ENCODE data around the gene ST13.

The ST13 gene

GRCh38 chr22:40856513-40857308 lies at the start of gene ST13, which contains the start of gene XPNPEP3 (continued):
- no peak for TF ChIP-seq ZNF114 (tag by site-specific recombination; IDR thresholded peaks at IDR 0.05)
- TF ChIP-seq ZNF785 (tag by site-specific recombination; IDR thresholded peaks at IDR 0.05): no peak; the same call in 1 of the 2 replicates
- no peak for TF ChIP-seq ZNF19 (tag by site-specific recombination; IDR thresholded peaks at IDR 0.05; ENCODE audit: low read depth)
- TF ChIP-seq GLI2 (tag by site-specific recombination; IDR thresholded peaks at IDR 0.05; ENCODE audit: borderline replicate concordance, low read depth): no peak
- no peak for TF ChIP-seq ZNF426 (tag by site-specific recombination; IDR thresholded peaks at IDR 0.05)
- no peak for TF ChIP-seq ZNF776 (tag by site-specific recombination; IDR thresholded peaks at IDR 0.05; ENCODE audit: borderline replicate concordance)
- no peak for TF ChIP-seq ZNF664 (tag by site-specific recombination; IDR thresholded peaks at IDR 0.05)
- no peak for TF ChIP-seq ZNF704 (tag by site-specific recombination; IDR thresholded peaks at IDR 0.05)
- peak; percentile 73 for TF ChIP-seq ZIC2 (tag by site-specific recombination; IDR thresholded peaks at IDR 0.05)
- peak; percentile 20; the same call in 1 of the 2 replicates for TF ChIP-seq TSHZ1 (tag by site-specific recombination; IDR thresholded peaks at IDR 0.05; ENCODE audit: borderline replicate concordance)
- peak; percentile 99 for TF ChIP-seq ZNF629 (tag by site-specific recombination; IDR thresholded peaks at IDR 0.05)
- no peak for TF ChIP-seq ZNF169 (tag by site-specific recombination; IDR thresholded peaks at IDR 0.05)
- peak; percentile 91 for TF ChIP-seq ZEB2 (tag by site-specific recombination; IDR thresholded peaks at IDR 0.05)
- peak; percentile 24; the same call in 1 of the 2 replicates for TF ChIP-seq REPIN1 (tag by site-specific recombination; IDR thresholded peaks at IDR 0.05; ENCODE audit: low read depth)
- peak; percentile 30 for TF ChIP-seq ZNF843 (tag by site-specific recombination; IDR thresholded peaks at IDR 0.05)
- peak; percentile 90; the same call in 1 of the 2 replicates for TF ChIP-seq ZXDB (tag by site-specific recombination; IDR thresholded peaks at IDR 0.05)
- peak; percentile 68 for TF ChIP-seq KLF9 (tag by site-specific recombination; IDR thresholded peaks at IDR 0.05; ENCODE audit: low read depth)
- no peak for TF ChIP-seq RBAK (tag by site-specific recombination; IDR thresholded peaks at IDR 0.05)
- TF ChIP-seq ZNF366 (tag by site-specific recombination; conservative IDR thresholded peaks at IDR 0.05): peak; percentile 54; the same call in 1 of the 2 replicates
- no peak for TF ChIP-seq ZNF138 (tag by site-specific recombination; IDR thresholded peaks at IDR 0.05; ENCODE audit: borderline replicate concordance)
- no peak for TF ChIP-seq ZNF133 (tag by site-specific recombination; IDR thresholded peaks at IDR 0.05)
- peak; percentile 49; the same call in 1 of the 2 replicates for TF ChIP-seq ZNF558 (tag by site-specific recombination; IDR thresholded peaks at IDR 0.05)
- TF ChIP-seq ZNF560 (tag by site-specific recombination; IDR thresholded peaks at IDR 0.05; ENCODE audit: borderline replicate concordance): no peak
- no peak for TF ChIP-seq ZNF174 (tag by site-specific recombination; IDR thresholded peaks at IDR 0.05)
- TF ChIP-seq ZNF768 (tag by site-specific recombination; IDR thresholded peaks at IDR 0.05): no peak
- TF ChIP-seq, protein P1, sequence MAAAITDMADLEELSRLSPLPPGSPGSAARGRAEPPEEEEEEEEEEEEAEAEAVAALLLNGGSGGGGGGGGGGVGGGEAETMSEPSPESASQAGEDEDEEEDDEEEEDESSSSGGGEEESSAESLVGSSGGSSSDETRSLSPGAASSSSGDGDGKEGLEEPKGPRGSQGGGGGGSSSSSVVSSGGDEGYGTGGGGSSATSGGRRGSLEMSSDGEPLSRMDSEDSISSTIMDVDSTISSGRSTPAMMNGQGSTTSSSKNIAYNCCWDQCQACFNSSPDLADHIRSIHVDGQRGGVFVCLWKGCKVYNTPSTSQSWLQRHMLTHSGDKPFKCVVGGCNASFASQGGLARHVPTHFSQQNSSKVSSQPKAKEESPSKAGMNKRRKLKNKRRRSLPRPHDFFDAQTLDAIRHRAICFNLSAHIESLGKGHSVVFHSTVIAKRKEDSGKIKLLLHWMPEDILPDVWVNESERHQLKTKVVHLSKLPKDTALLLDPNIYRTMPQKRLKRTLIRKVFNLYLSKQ (tag by site-specific recombination; IDR thresholded peaks at IDR 0.05; ENCODE audit: borderline replicate concordance): no peak
- TF ChIP-seq SP3 (tag by site-specific recombination; IDR thresholded peaks at IDR 0.05): peak; percentile 86
- peak; percentile 84 for TF ChIP-seq ZNF692 (tag by site-specific recombination; IDR thresholded peaks at IDR 0.05)
- no peak for TF ChIP-seq ZNF521 (tag by site-specific recombination; IDR thresholded peaks at IDR 0.05)
- TF ChIP-seq ZNF10 (tag by site-specific recombination; IDR thresholded peaks at IDR 0.05): no peak
- no peak for TF ChIP-seq ZNF416 (tag by site-specific recombination; IDR thresholded peaks at IDR 0.05)
- no peak for TF ChIP-seq OSR2 (tag by site-specific recombination; IDR thresholded peaks at IDR 0.05)
- peak; percentile 96 for TF ChIP-seq ZBTB21 (tag by site-specific recombination; IDR thresholded peaks at IDR 0.05)
- TF ChIP-seq YY2 (tag by site-specific recombination; IDR thresholded peaks at IDR 0.05): no peak; the same call in 1 of the 2 replicates

Measured in HEK293 (cell line).